Osteocyte (in vitro differentiated cells): ENCODE measurements around the gene PPP1R14B. TPM values are rescaled to one million over a fixed set of nuclear protein-coding genes. Genes with fewer than 3 reads are reported as not detected.
"Not testable (repeated sequence)": the region's sequence is repeated elsewhere in the genome, so short reads cannot be mapped to it uniquely, and the experiment has no call there.

ENCODE experiments used
- DNase-seq: peaks from one replicate; pipeline ENCODE4 v3.0.0; 2021; ENCODE audit warnings: mixed read lengths; ENCODE audit not compliant: unreplicated experiment; ENCODE audit errors: extremely low spot score
- H3K27ac Mint-ChIP-seq: one replicate; pipeline ENCODE4 v1.8.0; 2021; ENCODE audit warnings: mild to moderate bottlenecking, mixed read lengths; ENCODE audit not compliant: unreplicated experiment
- H3K27me3 Mint-ChIP-seq: one replicate; pipeline ENCODE4 v1.8.0; 2021; ENCODE audit warnings: mixed read lengths; ENCODE audit not compliant: unreplicated experiment
- H3K36me3 Mint-ChIP-seq: one replicate; pipeline ENCODE4 v1.8.0; 2021; ENCODE audit warnings: mixed read lengths; ENCODE audit not compliant: unreplicated experiment
- H3K4me1 Mint-ChIP-seq: one replicate; pipeline ENCODE4 v1.8.0; 2021; ENCODE audit warnings: mixed read lengths; ENCODE audit not compliant: unreplicated experiment
- H3K4me3 Mint-ChIP-seq: one replicate; pipeline ENCODE4 v1.8.0; 2021; ENCODE audit warnings: mild to moderate bottlenecking, moderate library complexity, mixed read lengths; ENCODE audit not compliant: unreplicated experiment
- H3K9me3 Mint-ChIP-seq: one replicate; pipeline ENCODE4 v1.8.0; 2021; ENCODE audit warnings: mixed read lengths; ENCODE audit not compliant: unreplicated experiment
- total RNA-seq: library from RNA; stranded (reverse); gene quantifications from 2 replicates; pipeline ENCODE4 v1.2.1, GENCODE V29; 2021
- TF ChIP-seq, protein P1 (sequence below): fragments of 200-600 bp; sonication (generic); IDR thresholded peaks from 2 replicates; pipeline ENCODE4 v1.5.0; 2021; ENCODE audit warnings: antibody characterized with exemption, mild to moderate bottlenecking, moderate library complexity

Gene PPP1R14B
- total RNA-seq, 1 donor from 2014 or later = 270 TPM

DNA sequence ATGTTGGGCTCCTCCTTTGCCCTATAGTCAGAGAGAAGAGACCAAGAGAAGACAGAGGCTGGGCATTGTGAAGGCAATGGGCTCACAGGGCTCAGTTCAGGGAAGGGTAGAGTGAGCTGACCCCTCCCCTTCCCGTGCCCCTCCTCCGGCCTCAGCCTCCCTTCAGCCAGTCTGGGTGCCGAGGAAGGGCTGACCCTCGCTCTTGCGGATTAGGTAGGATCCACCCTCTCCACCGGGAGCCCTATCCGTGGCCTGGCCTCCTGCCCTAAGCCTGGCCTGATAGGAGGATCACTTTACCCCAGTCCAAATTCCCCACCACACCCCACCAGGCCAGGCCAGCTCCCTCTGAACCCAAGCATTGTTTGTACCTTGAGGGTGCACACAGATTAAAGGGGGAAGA lies 1.8 kb upstream of the PPP1R14B start:
- no peak for DNase-seq
- no peak overlapping the region for H3K4me3 Mint-ChIP-seq
- peaks cover 33% of the 10 kb centered on the region for H3K4me1 Mint-ChIP-seq
- H3K36me3 Mint-ChIP-seq = peaks cover 8% of the 10 kb centered on the region
- TF ChIP-seq, protein P1, sequence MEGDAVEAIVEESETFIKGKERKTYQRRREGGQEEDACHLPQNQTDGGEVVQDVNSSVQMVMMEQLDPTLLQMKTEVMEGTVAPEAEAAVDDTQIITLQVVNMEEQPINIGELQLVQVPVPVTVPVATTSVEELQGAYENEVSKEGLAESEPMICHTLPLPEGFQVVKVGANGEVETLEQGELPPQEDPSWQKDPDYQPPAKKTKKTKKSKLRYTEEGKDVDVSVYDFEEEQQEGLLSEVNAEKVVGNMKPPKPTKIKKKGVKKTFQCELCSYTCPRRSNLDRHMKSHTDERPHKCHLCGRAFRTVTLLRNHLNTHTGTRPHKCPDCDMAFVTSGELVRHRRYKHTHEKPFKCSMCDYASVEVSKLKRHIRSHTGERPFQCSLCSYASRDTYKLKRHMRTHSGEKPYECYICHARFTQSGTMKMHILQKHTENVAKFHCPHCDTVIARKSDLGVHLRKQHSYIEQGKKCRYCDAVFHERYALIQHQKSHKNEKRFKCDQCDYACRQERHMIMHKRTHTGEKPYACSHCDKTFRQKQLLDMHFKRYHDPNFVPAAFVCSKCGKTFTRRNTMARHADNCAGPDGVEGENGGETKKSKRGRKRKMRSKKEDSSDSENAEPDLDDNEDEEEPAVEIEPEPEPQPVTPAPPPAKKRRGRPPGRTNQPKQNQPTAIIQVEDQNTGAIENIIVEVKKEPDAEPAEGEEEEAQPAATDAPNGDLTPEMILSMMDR = no peak
- no peak overlapping the region for H3K27ac Mint-ChIP-seq
- H3K27me3 Mint-ChIP-seq = no peaks in the 10 kb centered on the region
- no peaks in the 10 kb centered on the region for H3K9me3 Mint-ChIP-seq

DNA sequence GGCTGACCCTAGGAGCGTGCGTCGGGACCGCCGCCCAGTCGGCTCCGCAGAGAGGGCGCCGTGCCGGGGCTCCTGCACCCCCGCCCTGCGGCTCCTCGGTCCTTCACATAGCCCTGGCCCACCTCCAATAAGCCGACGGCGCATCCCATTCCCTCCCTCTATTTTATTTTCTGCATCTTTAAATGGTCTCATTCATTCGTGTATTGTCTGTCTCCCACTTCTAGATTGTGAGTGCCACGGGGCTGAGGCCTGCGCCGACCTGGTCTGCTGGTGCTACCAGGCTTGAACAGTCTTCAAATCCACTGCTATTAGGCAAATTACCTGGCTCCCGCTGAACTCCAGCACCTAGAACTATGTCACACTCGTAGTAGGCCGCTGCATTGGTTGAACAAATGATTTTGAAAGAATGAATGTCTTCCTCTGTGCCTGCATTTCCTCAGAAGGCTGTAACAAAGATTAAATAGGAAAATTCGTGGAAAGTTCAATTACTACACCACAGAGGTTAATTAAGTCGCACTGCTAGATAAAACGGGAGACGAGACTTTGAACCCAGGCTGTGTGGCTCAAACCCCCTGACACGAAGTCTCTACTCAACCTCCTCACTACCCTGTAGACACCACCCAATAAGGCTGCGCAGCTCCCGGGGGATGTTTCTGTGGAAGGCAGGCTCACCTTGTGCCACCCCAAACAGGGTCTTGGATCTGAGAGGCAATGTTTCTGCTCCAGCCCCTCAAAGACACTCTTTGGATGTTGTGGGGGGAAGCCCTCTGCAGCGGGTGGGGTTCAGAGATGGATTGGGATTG lies 1.2 kb upstream of the PPP1R14B start:
- Mint-ChIP-seq H3K27me3 (no peaks in the 10 kb centered on the region), H3K27ac (peak overlapping the region; percentile 75), H3K4me3 (peak overlapping the region; percentile 82), H3K4me1 (peaks cover 35% of the 10 kb centered on the region), H3K9me3 (no peaks in the 10 kb centered on the region), H3K36me3 (peaks cover 10% of the 10 kb centered on the region)
- DNase-seq = no peak
- TF ChIP-seq, protein P1 = no peak

DNA sequence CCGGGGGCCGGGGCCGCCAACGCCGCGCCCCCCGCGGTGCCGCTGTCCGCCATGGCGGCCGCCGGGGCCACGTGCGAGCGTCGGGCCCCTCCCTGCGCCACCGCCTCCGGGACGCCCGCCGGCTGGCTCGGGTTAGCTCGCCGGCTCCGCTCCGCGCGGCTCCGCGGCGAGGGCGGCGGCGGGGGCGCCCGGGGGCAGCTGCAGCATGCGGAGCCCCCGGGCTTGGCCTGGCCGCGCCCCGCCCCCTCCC lies 197 bp downstream of the PPP1R14B start:
- not testable (repeated sequence) for H3K27me3 Mint-ChIP-seq, H3K9me3 Mint-ChIP-seq, DNase-seq, H3K27ac Mint-ChIP-seq
- Mint-ChIP-seq H3K4me3 (peak overlapping the region; percentile 82), H3K36me3 (peaks cover 12% of the 10 kb centered on the region), H3K4me1 (peaks cover 34% of the 10 kb centered on the region)

- peak; percentile 95 for DNase-seq
- TF ChIP-seq, protein P1 = no peak
- H3K9me3 Mint-ChIP-seq = no peaks in the 10 kb centered on the region
- H3K36me3 Mint-ChIP-seq = peaks cover 12% of the 10 kb centered on the region
- H3K27me3 Mint-ChIP-seq = no peaks in the 10 kb centered on the region
- peak overlapping the region; percentile 90 for H3K4me3 Mint-ChIP-seq
- peak overlapping the region; percentile 93 for H3K27ac Mint-ChIP-seq
- H3K4me1 Mint-ChIP-seq = peaks cover 35% of the 10 kb centered on the region
Measured at GRCh38 chr11:64245797-64246620, 734 bp downstream of the PPP1R14B start.

DNA sequence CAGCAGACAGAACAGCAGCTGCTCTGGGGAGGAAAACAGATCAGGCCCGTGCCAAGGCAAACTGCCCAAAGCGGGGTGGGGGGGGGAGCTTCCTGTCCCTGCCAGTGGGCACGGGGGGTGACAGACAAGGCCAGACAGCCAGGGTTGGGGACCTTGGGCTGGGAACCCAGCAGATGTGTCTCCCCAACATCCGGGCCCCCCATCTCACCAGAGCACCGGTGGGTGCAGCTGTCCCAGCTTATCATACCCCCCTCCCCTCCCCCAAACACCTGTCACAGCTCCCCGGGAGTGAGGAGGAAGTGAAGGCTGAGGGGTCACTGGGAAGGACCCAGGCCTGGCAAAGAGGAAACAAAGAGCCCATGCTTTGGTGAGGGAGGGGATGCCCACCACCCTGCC lies 1.3 kb downstream of the PPP1R14B start:
- Mint-ChIP-seq H3K27me3 (no peaks in the 10 kb centered on the region), H3K36me3 (peaks cover 12% of the 10 kb centered on the region), H3K27ac (peak overlapping the region; percentile 93), H3K4me1 (peaks cover 35% of the 10 kb centered on the region), H3K4me3 (peak overlapping the region; percentile 90), H3K9me3 (no peaks in the 10 kb centered on the region)
- DNase-seq = no peak
- TF ChIP-seq, protein P1 = no peak
